WTC11 (cell line): Measurements from ENCODE around the gene RNPEPL1.

Source experiments
- SP1 ChIP-seq: sonication (generic); formaldehyde crosslinking; conservative IDR thresholded peaks from 2 replicates; pipeline ENCODE4 v1.8.1; 2022; ENCODE audit warnings: missing genetic modification reagents
- TCF7 ChIP-seq: sonication (generic); formaldehyde crosslinking; IDR thresholded peaks from 2 replicates; pipeline ENCODE4 v1.8.0; 2022; ENCODE audit warnings: mild to moderate bottlenecking, low read depth, missing genetic modification reagents, moderate library complexity
- TF ChIP-seq, protein P1 (sequence below): sonication (generic); formaldehyde crosslinking; IDR thresholded peaks from 2 replicates; pipeline ENCODE4 v1.8.0; 2022; ENCODE audit warnings: mild to moderate bottlenecking, missing genetic modification reagents
- TF ChIP-seq, protein P2 (sequence below): fragments of 200-600 bp; IDR thresholded peaks from 2 replicates; pipeline ENCODE4 v1.8.0; 2022; ENCODE audit warnings: antibody characterized with exemption

DNA sequence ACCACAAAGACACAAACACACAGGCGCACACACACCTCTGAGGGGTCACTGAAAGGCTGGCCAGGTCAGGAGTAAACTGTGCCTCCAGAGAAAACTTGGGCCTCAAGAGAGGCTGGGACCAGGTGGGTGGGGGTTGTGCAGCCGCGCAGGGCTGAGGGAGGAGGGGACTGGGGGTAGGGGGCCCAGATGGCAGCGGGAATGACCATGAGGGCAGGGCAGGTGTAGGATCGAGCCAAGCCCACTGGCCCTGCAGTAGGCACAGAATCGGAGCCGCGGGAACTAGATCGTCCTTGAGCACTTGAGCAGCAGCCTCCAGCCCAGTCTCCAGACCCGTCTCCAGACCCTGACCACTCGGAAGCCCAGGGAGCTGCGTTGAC, 47.3 kb upstream of the RNPEPL1 start:
- TF ChIP-seq, protein P1, sequence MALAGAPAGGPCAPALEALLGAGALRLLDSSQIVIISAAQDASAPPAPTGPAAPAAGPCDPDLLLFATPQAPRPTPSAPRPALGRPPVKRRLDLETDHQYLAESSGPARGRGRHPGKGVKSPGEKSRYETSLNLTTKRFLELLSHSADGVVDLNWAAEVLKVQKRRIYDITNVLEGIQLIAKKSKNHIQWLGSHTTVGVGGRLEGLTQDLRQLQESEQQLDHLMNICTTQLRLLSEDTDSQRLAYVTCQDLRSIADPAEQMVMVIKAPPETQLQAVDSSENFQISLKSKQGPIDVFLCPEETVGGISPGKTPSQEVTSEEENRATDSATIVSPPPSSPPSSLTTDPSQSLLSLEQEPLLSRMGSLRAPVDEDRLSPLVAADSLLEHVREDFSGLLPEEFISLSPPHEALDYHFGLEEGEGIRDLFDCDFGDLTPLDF (CRISPR knock-in tag) = no peak
- TF ChIP-seq, protein P2, sequence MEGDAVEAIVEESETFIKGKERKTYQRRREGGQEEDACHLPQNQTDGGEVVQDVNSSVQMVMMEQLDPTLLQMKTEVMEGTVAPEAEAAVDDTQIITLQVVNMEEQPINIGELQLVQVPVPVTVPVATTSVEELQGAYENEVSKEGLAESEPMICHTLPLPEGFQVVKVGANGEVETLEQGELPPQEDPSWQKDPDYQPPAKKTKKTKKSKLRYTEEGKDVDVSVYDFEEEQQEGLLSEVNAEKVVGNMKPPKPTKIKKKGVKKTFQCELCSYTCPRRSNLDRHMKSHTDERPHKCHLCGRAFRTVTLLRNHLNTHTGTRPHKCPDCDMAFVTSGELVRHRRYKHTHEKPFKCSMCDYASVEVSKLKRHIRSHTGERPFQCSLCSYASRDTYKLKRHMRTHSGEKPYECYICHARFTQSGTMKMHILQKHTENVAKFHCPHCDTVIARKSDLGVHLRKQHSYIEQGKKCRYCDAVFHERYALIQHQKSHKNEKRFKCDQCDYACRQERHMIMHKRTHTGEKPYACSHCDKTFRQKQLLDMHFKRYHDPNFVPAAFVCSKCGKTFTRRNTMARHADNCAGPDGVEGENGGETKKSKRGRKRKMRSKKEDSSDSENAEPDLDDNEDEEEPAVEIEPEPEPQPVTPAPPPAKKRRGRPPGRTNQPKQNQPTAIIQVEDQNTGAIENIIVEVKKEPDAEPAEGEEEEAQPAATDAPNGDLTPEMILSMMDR = no peak
- no peak for TF ChIP-seq SP1 (CRISPR knock-in tag)
- TF ChIP-seq TCF7 = no peak
